ENCODE results near the gene TSPAN4.

TSPAN4 gene

GRCh38 chr11:855330-855674, 12.7 kb downstream of the TSPAN4 start (continued):
- TF ChIP-seq HIC1 (tag by site-specific recombination; IDR thresholded peaks at IDR 0.05) (no peak), KLF10 (tag by site-specific recombination; IDR thresholded peaks at IDR 0.05) (no peak), SP7 (tag by site-specific recombination; IDR thresholded peaks at IDR 0.05) (no peak), ZNF626 (tag by site-specific recombination; IDR thresholded peaks at IDR 0.05) (no peak), ZNF792 (tag by site-specific recombination; IDR thresholded peaks at IDR 0.05) (no peak), ZNF335 (tag by site-specific recombination; conservative IDR thresholded peaks at IDR 0.05) (no peak), ZFP37 (tag by site-specific recombination; IDR thresholded peaks at IDR 0.05) (no peak), ZNF596 (tag by site-specific recombination; IDR thresholded peaks at IDR 0.05) (no peak), ZFP3 (tag by site-specific recombination; IDR thresholded peaks at IDR 0.05; ENCODE audit: low read depth) (peak; percentile 64; the same call in 1 of the 2 replicates), GLIS2 (tag by site-specific recombination; IDR thresholded peaks at IDR 0.05) (0 out of 2 replicates have a peak, but pooled peaks have one; percentile 2)
- TF ChIP-seq, protein P1, sequence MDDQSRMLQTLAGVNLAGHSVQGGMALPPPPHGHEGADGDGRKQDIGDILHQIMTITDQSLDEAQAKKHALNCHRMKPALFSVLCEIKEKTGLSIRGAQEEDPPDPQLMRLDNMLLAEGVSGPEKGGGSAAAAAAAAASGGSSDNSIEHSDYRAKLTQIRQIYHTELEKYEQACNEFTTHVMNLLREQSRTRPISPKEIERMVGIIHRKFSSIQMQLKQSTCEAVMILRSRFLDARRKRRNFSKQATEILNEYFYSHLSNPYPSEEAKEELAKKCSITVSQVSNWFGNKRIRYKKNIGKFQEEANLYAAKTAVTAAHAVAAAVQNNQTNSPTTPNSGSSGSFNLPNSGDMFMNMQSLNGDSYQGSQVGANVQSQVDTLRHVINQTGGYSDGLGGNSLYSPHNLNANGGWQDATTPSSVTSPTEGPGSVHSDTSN (CRISPR knock-in tag; IDR thresholded peaks at IDR 0.05) = no peak

DNA sequence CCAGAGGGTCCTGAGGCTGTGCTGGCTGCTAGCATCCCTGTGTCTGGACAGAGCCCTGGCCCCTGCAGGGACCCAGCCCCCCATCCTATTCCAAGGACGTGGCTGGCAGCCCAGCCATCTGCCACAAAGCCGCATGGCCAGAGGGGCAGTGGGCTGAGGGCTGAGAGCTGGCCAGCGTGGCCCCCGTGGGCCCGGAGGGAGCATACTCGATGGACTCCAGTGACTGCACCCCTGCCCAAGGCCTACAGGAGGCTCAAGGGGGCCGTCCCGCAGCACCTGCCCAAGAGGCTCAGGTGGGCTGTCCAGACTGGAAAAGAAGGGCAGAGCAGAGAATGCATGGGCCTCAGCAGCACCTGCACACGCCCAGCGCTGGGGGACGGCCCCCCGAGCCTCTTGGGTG, 13.1 kb downstream of the TSPAN4 start:
- Histone ChIP-seq H3K9me3 (ENCODE audit: control insufficient read depth, insufficient read depth, low read depth, low read length) (no peaks in the 10 kb centered on the region), H3K4me3 (ENCODE audit: low read depth, low read length) (no peak overlapping the region), H3K27ac (ENCODE audit: extremely low read depth, low read depth, low read length) (no peak overlapping the region), H3K36me3 (ENCODE audit: control insufficient read depth in 2 of 2, insufficient read depth in 1 of 2, low read length in 2 of 2) (no peaks in the 10 kb centered on the region), H3K4me1 (ENCODE audit: control insufficient read depth, insufficient read depth, low read length) (no peaks in the 10 kb centered on the region)
- POLR2A ChIA-PET = interaction anchor here (1.1 to 1.3 kb wide), 2 partner anchors 25 to 36 kb away, joined by 3 to 7 read pairs; no protein-coding TSS in a partner anchor
- CTCF ChIA-PET = interaction anchor here (0.7 to 1.1 kb wide), 2 partner anchors 9 to 42 kb away, joined by 3 read pairs; no protein-coding TSS in a partner anchor
- TF ChIP-seq ZNF10 (tag by site-specific recombination; IDR thresholded peaks at IDR 0.05) = 0 out of 2 replicates have a peak, but pooled peaks have one; percentile 43
- TF ChIP-seq ZNF555 (tag by site-specific recombination; conservative IDR thresholded peaks at IDR 0.05) = no peak

DNA sequence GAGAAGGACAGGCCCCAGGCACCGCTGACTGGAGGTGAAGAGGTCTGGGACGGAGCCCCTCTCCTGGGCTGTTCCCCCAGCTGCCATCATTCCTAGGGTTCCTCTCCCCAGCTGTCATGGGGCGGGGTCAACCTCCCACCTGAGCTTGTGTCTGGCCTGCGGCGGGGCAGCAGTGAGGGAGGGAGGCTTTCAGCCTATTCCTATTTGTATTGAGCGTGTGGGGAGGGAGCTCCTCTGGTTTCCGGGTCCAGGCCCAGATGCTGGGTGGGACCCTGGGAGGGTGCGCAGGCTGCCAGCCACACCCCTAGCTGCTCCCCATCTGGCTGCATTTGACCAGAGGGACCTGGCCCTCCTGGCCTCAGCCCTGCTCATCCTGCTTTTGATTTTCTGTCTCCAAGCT, 13.7 kb downstream of the TSPAN4 start:
- Histone ChIP-seq H3K36me3 (ENCODE audit: control insufficient read depth in 2 of 2, insufficient read depth in 1 of 2, low read length in 2 of 2) (no peaks in the 10 kb centered on the region), H3K4me1 (ENCODE audit: control insufficient read depth, insufficient read depth, low read length) (no peaks in the 10 kb centered on the region), H3K9me3 (ENCODE audit: control insufficient read depth, insufficient read depth, low read depth, low read length) (no peaks in the 10 kb centered on the region), H3K27ac (ENCODE audit: extremely low read depth, low read depth, low read length) (no peak overlapping the region), H3K4me3 (ENCODE audit: low read depth, low read length) (no peak overlapping the region)
- POLR2A ChIA-PET = interaction anchor here (0.6 to 1.3 kb wide), 4 partner anchors 9 to 37 kb away, joined by 3 to 7 read pairs (median 4); partner anchors contain the start of gene TSPAN4
- TF ChIP-seq SCRT2 (tag by site-specific recombination; IDR thresholded peaks at IDR 0.05) (no peak), SP7 (tag by site-specific recombination; IDR thresholded peaks at IDR 0.05) (no peak), GLIS2 (tag by site-specific recombination; IDR thresholded peaks at IDR 0.05) (peak; percentile 27; the same call in 1 of the 2 replicates), TCF7L2 (IDR thresholded peaks at IDR 0.05; ENCODE audit: borderline replicate concordance, low read depth, low read length) (no peak), ZNF19 (tag by site-specific recombination; IDR thresholded peaks at IDR 0.05; ENCODE audit: low read depth) (no peak), ZBTB17 (tag by site-specific recombination; IDR thresholded peaks at IDR 0.05) (no peak), GLI2 (tag by site-specific recombination; IDR thresholded peaks at IDR 0.05; ENCODE audit: borderline replicate concordance, low read depth) (no peak), ZNF776 (tag by site-specific recombination; IDR thresholded peaks at IDR 0.05; ENCODE audit: borderline replicate concordance) (no peak), GLIS1 (tag by site-specific recombination; IDR thresholded peaks at IDR 0.05) (peak; percentile 48; the same call in 1 of the 2 replicates), KLF1 (tag by site-specific recombination; IDR thresholded peaks at IDR 0.05) (peak; percentile 73)
- TF ChIP-seq, protein P2, sequence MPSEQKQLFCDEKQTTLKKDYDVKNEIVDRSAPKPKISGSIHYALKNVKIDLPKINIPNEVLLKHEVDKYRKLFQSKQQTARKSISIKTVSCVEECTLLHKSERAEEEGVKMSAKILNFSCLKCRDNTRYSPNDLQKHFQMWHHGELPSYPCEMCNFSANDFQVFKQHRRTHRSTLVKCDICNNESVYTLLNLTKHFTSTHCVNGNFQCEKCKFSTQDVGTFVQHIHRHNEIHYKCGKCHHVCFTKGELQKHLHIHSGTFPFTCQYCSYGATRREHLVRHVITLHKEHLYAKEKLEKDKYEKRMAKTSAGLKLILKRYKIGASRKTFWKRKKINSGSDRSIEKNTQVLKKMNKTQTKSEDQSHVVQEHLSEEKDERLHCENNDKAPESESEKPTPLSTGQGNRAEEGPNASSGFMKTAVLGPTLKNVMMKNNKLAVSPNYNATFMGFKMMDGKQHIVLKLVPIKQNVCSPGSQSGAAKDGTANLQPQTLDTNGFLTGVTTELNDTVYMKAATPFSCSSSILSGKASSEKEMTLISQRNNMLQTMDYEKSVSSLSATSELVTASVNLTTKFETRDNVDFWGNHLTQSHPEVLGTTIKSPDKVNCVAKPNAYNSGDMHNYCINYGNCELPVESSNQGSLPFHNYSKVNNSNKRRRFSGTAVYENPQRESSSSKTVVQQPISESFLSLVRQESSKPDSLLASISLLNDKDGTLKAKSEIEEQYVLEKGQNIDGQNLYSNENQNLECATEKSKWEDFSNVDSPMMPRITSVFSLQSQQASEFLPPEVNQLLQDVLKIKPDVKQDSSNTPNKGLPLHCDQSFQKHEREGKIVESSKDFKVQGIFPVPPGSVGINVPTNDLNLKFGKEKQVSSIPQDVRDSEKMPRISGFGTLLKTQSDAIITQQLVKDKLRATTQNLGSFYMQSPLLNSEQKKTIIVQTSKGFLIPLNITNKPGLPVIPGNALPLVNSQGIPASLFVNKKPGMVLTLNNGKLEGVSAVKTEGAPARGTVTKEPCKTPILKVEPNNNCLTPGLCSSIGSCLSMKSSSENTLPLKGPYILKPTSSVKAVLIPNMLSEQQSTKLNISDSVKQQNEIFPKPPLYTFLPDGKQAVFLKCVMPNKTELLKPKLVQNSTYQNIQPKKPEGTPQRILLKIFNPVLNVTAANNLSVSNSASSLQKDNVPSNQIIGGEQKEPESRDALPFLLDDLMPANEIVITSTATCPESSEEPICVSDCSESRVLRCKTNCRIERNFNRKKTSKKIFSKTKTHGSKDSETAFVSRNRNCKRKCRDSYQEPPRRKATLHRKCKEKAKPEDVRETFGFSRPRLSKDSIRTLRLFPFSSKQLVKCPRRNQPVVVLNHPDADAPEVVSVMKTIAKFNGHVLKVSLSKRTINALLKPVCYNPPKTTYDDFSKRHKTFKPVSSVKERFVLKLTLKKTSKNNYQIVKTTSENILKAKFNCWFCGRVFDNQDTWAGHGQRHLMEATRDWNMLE (tag by site-specific recombination; conservative IDR thresholded peaks at IDR 0.05; ENCODE audit: low read depth) = no peak
- CTCF ChIA-PET = interaction anchor here (1.1 to 2.5 kb wide), 3 partner anchors 8 to 194 kb away, joined by 3 to 10 read pairs (median 6); no protein-coding TSS in a partner anchor

All from HEK293 (cell line).